Measurements from ENCODE around the gene PDE6B.
"Not testable (repeated sequence)": the region's sequence is repeated elsewhere in the genome, so short reads cannot be mapped to it uniquely, and the experiment has no call there.

Gene PDE6B

GRCh38 chr4:687971-688853 lies 62.8 kb downstream of the PDE6B start:
- TF ChIP-seq, protein P1, sequence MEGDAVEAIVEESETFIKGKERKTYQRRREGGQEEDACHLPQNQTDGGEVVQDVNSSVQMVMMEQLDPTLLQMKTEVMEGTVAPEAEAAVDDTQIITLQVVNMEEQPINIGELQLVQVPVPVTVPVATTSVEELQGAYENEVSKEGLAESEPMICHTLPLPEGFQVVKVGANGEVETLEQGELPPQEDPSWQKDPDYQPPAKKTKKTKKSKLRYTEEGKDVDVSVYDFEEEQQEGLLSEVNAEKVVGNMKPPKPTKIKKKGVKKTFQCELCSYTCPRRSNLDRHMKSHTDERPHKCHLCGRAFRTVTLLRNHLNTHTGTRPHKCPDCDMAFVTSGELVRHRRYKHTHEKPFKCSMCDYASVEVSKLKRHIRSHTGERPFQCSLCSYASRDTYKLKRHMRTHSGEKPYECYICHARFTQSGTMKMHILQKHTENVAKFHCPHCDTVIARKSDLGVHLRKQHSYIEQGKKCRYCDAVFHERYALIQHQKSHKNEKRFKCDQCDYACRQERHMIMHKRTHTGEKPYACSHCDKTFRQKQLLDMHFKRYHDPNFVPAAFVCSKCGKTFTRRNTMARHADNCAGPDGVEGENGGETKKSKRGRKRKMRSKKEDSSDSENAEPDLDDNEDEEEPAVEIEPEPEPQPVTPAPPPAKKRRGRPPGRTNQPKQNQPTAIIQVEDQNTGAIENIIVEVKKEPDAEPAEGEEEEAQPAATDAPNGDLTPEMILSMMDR (IDR thresholded peaks at IDR 0.05; ENCODE audit: insufficient read depth, low read depth, low read length, missing control alignments), result no peak
- no peak overlapping the region for H3K4me3 ChIP-seq (ENCODE audit: low read length)

GRCh38 chr4:688854-689681 lies 63.7 kb downstream of the PDE6B start, which contains the start of gene SLC49A3:
Gene SLC49A3, minus strand, starts transcription at chr4:689151. Its CDS starts 24 bp downstream, at chr4:689127.
- DNase-seq (ENCODE audit: low read depth), result no peak
- H3K4me3 ChIP-seq (ENCODE audit: low read length), result no peak within 1 kb of the TSS
- TF ChIP-seq, protein P1 (IDR thresholded peaks at IDR 0.05; ENCODE audit: insufficient read depth, low read depth, low read length, missing control alignments), result no peak

More at GRCh38 chr4:687971-688853, 62.8 kb downstream of the PDE6B start:
- DNase-seq (ENCODE audit: low read depth), result peak; percentile 26

GRCh38 chr4:689723-690122 lies 64.3 kb downstream of the PDE6B start:
- TF ChIP-seq, protein P1 (IDR thresholded peaks at IDR 0.05; ENCODE audit: insufficient read depth, low read depth, low read length, missing control alignments), result no peak
- DNase-seq (ENCODE audit: low read depth), result no peak
- no peak overlapping the region for H3K4me3 ChIP-seq (ENCODE audit: low read length)

GRCh38 chr4:692771-693554 lies 67.6 kb downstream of the PDE6B start:
- TF ChIP-seq, protein P1 (IDR thresholded peaks at IDR 0.05; ENCODE audit: insufficient read depth, low read depth, low read length, missing control alignments), result no peak
- DNase-seq (ENCODE audit: low read depth), result no peak
- no peak overlapping the region for H3K4me3 ChIP-seq (ENCODE audit: low read length)

DNA sequence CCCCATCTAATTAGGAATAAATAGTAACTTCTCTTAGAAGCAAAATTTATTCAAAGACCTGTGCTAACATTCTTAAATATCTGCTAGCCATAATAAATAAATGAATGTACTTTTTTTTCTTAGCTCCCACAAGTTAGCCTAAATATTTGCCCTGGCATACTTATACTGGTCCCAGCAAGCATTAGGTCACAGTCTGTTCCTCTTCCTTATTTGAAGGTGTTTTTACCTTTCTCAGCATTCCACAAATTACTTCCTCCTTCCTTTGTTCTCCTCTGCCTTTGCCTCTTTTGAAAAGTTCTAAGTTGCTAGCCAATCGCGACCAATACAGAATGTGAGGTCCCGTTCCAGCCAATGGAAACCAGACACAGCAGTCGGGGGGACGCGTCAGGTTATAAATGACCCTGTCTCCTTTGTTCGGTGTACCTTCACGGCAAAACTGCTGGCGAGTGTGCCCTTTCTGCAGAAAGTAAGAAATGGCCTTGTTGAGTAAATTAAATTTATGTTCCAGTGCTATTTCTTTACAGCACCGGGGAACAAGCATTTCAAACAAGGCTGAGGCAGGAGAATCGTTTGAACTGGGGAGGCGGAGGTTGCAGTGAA lies 69.1 kb downstream of the PDE6B start:
- DNase-seq (ENCODE audit: low read depth); H3K4me3 ChIP-seq (ENCODE audit: low read length): not testable (repeated sequence)

GRCh38 chr4:699816-700580 lies 74.6 kb downstream of the PDE6B start:
- TF ChIP-seq, protein P1 (IDR thresholded peaks at IDR 0.05; ENCODE audit: insufficient read depth, low read depth, low read length, missing control alignments), result no peak
- H3K4me3 ChIP-seq (ENCODE audit: low read length), result no peak overlapping the region
- DNase-seq (ENCODE audit: low read depth), result no peak

Data from epithelial cell of esophagus (primary cell).